GM12892 (cell line): ENCODE results near the gene AGPS. TPM values are rescaled to one million over a fixed set of nuclear protein-coding genes. Genes with fewer than 3 reads are reported as not detected.
"Not testable (repeated sequence)": the region's sequence is repeated elsewhere in the genome, so short reads cannot be mapped to it uniquely, and the experiment has no call there.

Experiments
- DNase-seq: peaks from one replicate; pipeline ENCODE4 v3.0.0; 2011; ENCODE audit not compliant: insufficient read length
- FAIRE-seq: peaks from 2 replicates; lab custom pipeline; 2011; peaks lifted over from hg19 to GRCh38; lab: Jason Lieb, UNC
- POLR2A ChIP-seq: IDR thresholded peaks from 2 replicates; pipeline ENCODE4 v1.6.1; 2011; ENCODE audit warnings: low read depth, low read length, control low read depth
- POLR2AphosphoS5 ChIP-seq: IDR thresholded peaks from 2 replicates; pipeline ENCODE4 v1.6.1; 2011; ENCODE audit warnings: low read depth, low read length, control low read depth
- TAF1 ChIP-seq: IDR thresholded peaks from 2 replicates; pipeline ENCODE4 v1.6.1; 2011; ENCODE audit warnings: low read depth, mild to moderate bottlenecking, control low read depth, low read length, borderline replicate concordance
- polyA plus RNA-seq: library from polyadenylated mRNA; unstranded; fragments of >200 nt; gene quantifications from one replicate; pipeline ENCODE4 v1.2.1, GENCODE V29; 2012; ENCODE audit warnings: missing spikeins, inconsistent platforms; ENCODE audit not compliant: missing spikeins

AGPS gene
- 25.4 TPM for polyA plus RNA-seq

- TF ChIP-seq TAF1 (peak; percentile 93), POLR2A (peak; percentile 87), POLR2AphosphoS5 (peak; percentile 70; the same call in 1 of the 2 replicates)
- FAIRE-seq (peak; percentile 98), DNase-seq (peak; percentile 71)
Measured at GRCh38 chr2:177392373-177393202, at the start of gene AGPS. AGPS (plus strand) TSS chr2:177392773; CDS start chr2:177392790, 17 bp downstream.

- FAIRE-seq, result no peak
- no peak for TF ChIP-seq TAF1
- DNase-seq, result no peak
Measured at GRCh38 chr2:177343773-177344172, 48.8 kb upstream of the AGPS start.

- no peak for TF ChIP-seq POLR2AphosphoS5
- TF ChIP-seq POLR2A, result no peak
- no peak for TF ChIP-seq TAF1
- DNase-seq, result no peak
- FAIRE-seq, result no peak
Measured at GRCh38 chr2:177344316-177344715, 48.3 kb upstream of the AGPS start.

- DNase-seq, result no peak
- no peak for FAIRE-seq
- TF ChIP-seq TAF1 (no peak), POLR2AphosphoS5 (no peak), POLR2A (no peak)
Measured at GRCh38 chr2:177346192-177346591, 46.4 kb upstream of the AGPS start.

GRCh38 chr2:177347570-177347969, 45.0 kb upstream of the AGPS start:
- FAIRE-seq, result no peak
- DNase-seq, result no peak
- no peak for TF ChIP-seq POLR2A
- TF ChIP-seq TAF1, result no peak
- no peak for TF ChIP-seq POLR2AphosphoS5

- DNase-seq (no peak), FAIRE-seq (no peak)
- TF ChIP-seq POLR2AphosphoS5 (no peak), TAF1 (no peak), POLR2A (no peak)
Measured at GRCh38 chr2:177348118-177348654, 44.4 kb upstream of the AGPS start.

- DNase-seq (no peak), FAIRE-seq (no peak)
- no peak for TF ChIP-seq TAF1
- TF ChIP-seq POLR2AphosphoS5, result no peak
- no peak for TF ChIP-seq POLR2A
Measured at GRCh38 chr2:177348733-177349693, 43.6 kb upstream of the AGPS start.

- not testable (repeated sequence) for DNase-seq, FAIRE-seq
Measured at GRCh38 chr2:177350624-177351023, 41.9 kb upstream of the AGPS start.

GRCh38 chr2:177351121-177351520, 41.5 kb upstream of the AGPS start:
- not testable (repeated sequence) for FAIRE-seq, DNase-seq

GRCh38 chr2:177352441-177353186, 40.0 kb upstream of the AGPS start:
- FAIRE-seq (no peak), DNase-seq (no peak)
- TF ChIP-seq POLR2AphosphoS5 (no peak), POLR2A (no peak), TAF1 (no peak)

- TF ChIP-seq POLR2AphosphoS5, result no peak
- DNase-seq, result no peak
Measured at GRCh38 chr2:177353187-177353478, 39.4 kb upstream of the AGPS start.

GRCh38 chr2:177354541-177354940, 38.0 kb upstream of the AGPS start:
- DNase-seq, FAIRE-seq: not testable (repeated sequence)

More at GRCh38 chr2:177353187-177353478, 39.4 kb upstream of the AGPS start:
- FAIRE-seq, result no peak
